ENCODE results near the gene DAND5.
A peak's percentile ranks its signal among the peaks of the same experiment; 100 is the strongest.
"Not testable (repeated sequence)": the region's sequence is repeated elsewhere in the genome, so short reads cannot be mapped to it uniquely, and the experiment has no call there.

Gene DAND5

GRCh38 chr19:12946092-12946721, 23.2 kb upstream of the DAND5 start:
- DNase-seq (ENCODE audit: low read depth) = no peak

GRCh38 chr19:12946731-12947496, 22.5 kb upstream of the DAND5 start:
- DNase-seq (ENCODE audit: low read depth) = no peak

- no peak for DNase-seq (ENCODE audit: low read depth)
Measured at GRCh38 chr19:12947702-12948611, 21.4 kb upstream of the DAND5 start.

- no peak for DNase-seq (ENCODE audit: low read depth)
Measured at GRCh38 chr19:12948612-12949362, 20.6 kb upstream of the DAND5 start.

GRCh38 chr19:12949363-12950283, 19.8 kb upstream of the DAND5 start:
- DNase-seq (ENCODE audit: low read depth) = no peak

- DNase-seq (ENCODE audit: low read depth) = not testable (repeated sequence)
Measured at GRCh38 chr19:12952050-12952449, 17.3 kb upstream of the DAND5 start.

GRCh38 chr19:12952488-12953137, 16.8 kb upstream of the DAND5 start:
- DNase-seq (ENCODE audit: low read depth) = no peak

- DNase-seq (ENCODE audit: low read depth) = no peak
Measured at GRCh38 chr19:12953138-12953798, 16.1 kb upstream of the DAND5 start.

- DNase-seq (ENCODE audit: low read depth) = no peak
Measured at GRCh38 chr19:12953799-12954611, 15.4 kb upstream of the DAND5 start.

- no peak for DNase-seq (ENCODE audit: low read depth)
Measured at GRCh38 chr19:12954612-12954962, 14.8 kb upstream of the DAND5 start.

GRCh38 chr19:12955575-12955974, 13.8 kb upstream of the DAND5 start:
- not testable (repeated sequence) for DNase-seq (ENCODE audit: low read depth)

GRCh38 chr19:12955996-12956395, 13.4 kb upstream of the DAND5 start:
- no peak for DNase-seq (ENCODE audit: low read depth)

- DNase-seq (ENCODE audit: low read depth) = peak; percentile 62
Measured at GRCh38 chr19:12956446-12957388, 12.7 kb upstream of the DAND5 start, which contains the start of gene GADD45GIP1. TSS of gene GADD45GIP1 (minus strand) at chr19:12957223. CDS start at chr19:12957212, 11 bp downstream.

GRCh38 chr19:12957389-12957952, 11.9 kb upstream of the DAND5 start:
- DNase-seq (ENCODE audit: low read depth) = not testable (repeated sequence)

- DNase-seq (ENCODE audit: low read depth) = no peak
Measured at GRCh38 chr19:12959481-12959880, 9.9 kb upstream of the DAND5 start.

GRCh38 chr19:12965017-12965811, 4.2 kb upstream of the DAND5 start:
- peak; percentile 63 for DNase-seq (ENCODE audit: low read depth)

GRCh38 chr19:12965812-12966135, 3.6 kb upstream of the DAND5 start:
- no peak for DNase-seq (ENCODE audit: low read depth)
